Esophagus muscularis mucosa (tissue), 4 donors: Measurements from ENCODE around the gene ECEL1.

Experiments
- EP300 ChIP-seq: sonication (generic); formaldehyde crosslinking; IDR thresholded peaks from one replicate; pipeline ENCODE4 v1.6.1; 2017; ENCODE audit warnings: antibody characterized with exemption
- POLR2A ChIP-seq: fragments of 450-650 bp; IDR thresholded peaks from one replicate; pipeline ENCODE4 v1.6.1; 2017; ENCODE audit warnings: antibody characterized with exemption, moderate library complexity, mild to moderate bottlenecking, low read depth
- TF ChIP-seq, protein P1 (sequence below), 3 experiments: fragments of 200-600 bp in 2 of 3; fragments of 450-650 bp in 1 of 3; sonication (generic) in 2 of 3; IDR thresholded peaks; one replicate each; pipeline ENCODE4 v1.5.1; 2017 to 2019; ENCODE audit warnings: antibody characterized with exemption in 3 of 3, mild to moderate bottlenecking in 2 of 3, moderate library complexity in 1 of 3

GRCh38 chr2:232463701-232464543, 23.7 kb downstream of the ECEL1 start:
- TF ChIP-seq POLR2A (no peak), EP300 (no peak)
- TF ChIP-seq, protein P1, sequence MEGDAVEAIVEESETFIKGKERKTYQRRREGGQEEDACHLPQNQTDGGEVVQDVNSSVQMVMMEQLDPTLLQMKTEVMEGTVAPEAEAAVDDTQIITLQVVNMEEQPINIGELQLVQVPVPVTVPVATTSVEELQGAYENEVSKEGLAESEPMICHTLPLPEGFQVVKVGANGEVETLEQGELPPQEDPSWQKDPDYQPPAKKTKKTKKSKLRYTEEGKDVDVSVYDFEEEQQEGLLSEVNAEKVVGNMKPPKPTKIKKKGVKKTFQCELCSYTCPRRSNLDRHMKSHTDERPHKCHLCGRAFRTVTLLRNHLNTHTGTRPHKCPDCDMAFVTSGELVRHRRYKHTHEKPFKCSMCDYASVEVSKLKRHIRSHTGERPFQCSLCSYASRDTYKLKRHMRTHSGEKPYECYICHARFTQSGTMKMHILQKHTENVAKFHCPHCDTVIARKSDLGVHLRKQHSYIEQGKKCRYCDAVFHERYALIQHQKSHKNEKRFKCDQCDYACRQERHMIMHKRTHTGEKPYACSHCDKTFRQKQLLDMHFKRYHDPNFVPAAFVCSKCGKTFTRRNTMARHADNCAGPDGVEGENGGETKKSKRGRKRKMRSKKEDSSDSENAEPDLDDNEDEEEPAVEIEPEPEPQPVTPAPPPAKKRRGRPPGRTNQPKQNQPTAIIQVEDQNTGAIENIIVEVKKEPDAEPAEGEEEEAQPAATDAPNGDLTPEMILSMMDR (IDR thresholded peaks at IDR 0.05): no peak
